Smooth muscle cell (in vitro differentiated cells): ENCODE measurements around the gene SCLY. TPM values are rescaled to one million over a fixed set of nuclear protein-coding genes. Genes with fewer than 3 reads are reported as not detected.

ENCODE experiments used
- DNase-seq: peaks from one replicate; lab custom pipeline; 2025; ENCODE audit not compliant: unreplicated experiment; lab: John Stamatoyannopoulos, UW
- H2AFZ ChIP-seq: fragments of 200-600 bp; sonication (generic); 2 replicates; pipeline ENCODE4 v1.6.0; 2016; ENCODE audit warnings: antibody characterized with exemption, low read depth, mild to moderate bottlenecking
- H3F3A ChIP-seq: fragments of 200-600 bp; sonication (generic); 2 replicates; pipeline ENCODE4 v1.6.0; 2017; ENCODE audit warnings: antibody characterized with exemption, low read depth
- H3K27ac ChIP-seq: fragments of 200-600 bp; sonication (generic); 2 replicates; pipeline ENCODE4 v1.5.1; 2016; ENCODE audit warnings: low read depth, mild to moderate bottlenecking
- H3K27me3 ChIP-seq: fragments of 200-600 bp; sonication (generic); 2 replicates; pipeline ENCODE4 v1.6.1; 2016; ENCODE audit warnings: low read depth, mild to moderate bottlenecking
- H3K36me3 ChIP-seq: fragments of 200-600 bp; sonication (generic); 2 replicates; pipeline ENCODE4 v1.5.1; 2016; ENCODE audit warnings: low read depth
- H3K4me1 ChIP-seq: fragments of 200-600 bp; sonication (generic); 2 replicates; pipeline ENCODE4 v1.5.1; 2016; ENCODE audit warnings: low read depth
- H3K4me2 ChIP-seq: fragments of 200-600 bp; sonication (generic); 2 replicates; pipeline ENCODE4 v1.6.0; 2016; ENCODE audit warnings: mild to moderate bottlenecking
- H3K4me3 ChIP-seq: fragments of 200-600 bp; sonication (generic); 2 replicates; pipeline ENCODE4 v1.5.1; 2016; ENCODE audit warnings: mild to moderate bottlenecking
- H3K79me2 ChIP-seq: fragments of 200-600 bp; sonication (generic); 2 replicates; pipeline ENCODE4 v1.6.0; 2016; ENCODE audit warnings: low read depth, mild to moderate bottlenecking
- H3K9ac ChIP-seq: fragments of 200-600 bp; sonication (generic); 2 replicates; pipeline ENCODE4 v1.6.0; 2016; ENCODE audit warnings: low read depth
- H3K9me3 ChIP-seq: fragments of 200-600 bp; sonication (generic); replicated peaks from 2 replicates; pipeline ENCODE4 v1.5.1; 2016; ENCODE audit warnings: low read depth
- H4K20me1 ChIP-seq: fragments of 200-600 bp; sonication (generic); 2 replicates; pipeline ENCODE4 v1.6.0; 2016; ENCODE audit warnings: low read depth
- CTCF ChIP-seq: fragments of 200-600 bp; sonication (generic); IDR thresholded peaks from 2 replicates; pipeline ENCODE4 v1.5.1; 2017; ENCODE audit warnings: borderline replicate concordance, mild to moderate bottlenecking, antibody characterized with exemption; ENCODE audit not compliant: insufficient read depth, poor library complexity, severe bottlenecking
- WGBS: methylation state at CpG from one replicate; pipeline ENCODE4 v1.1.7; 2016; ENCODE audit warnings: low lambda C conversion rate; 5-methylcytosine and 5-hydroxymethylcytosine counted together
- polyA plus RNA-seq: library from polyadenylated mRNA; unstranded; fragments of >200 nt; fragmentation: Nextera tagmentation; extraction: Ambion mirVana; gene quantifications from 2 replicates; pipeline ENCODE4 v1.2.1, GENCODE V29; 2016
- small RNA-seq: library from RNA; depleted of rRNA; stranded (forward); fragments of <200 nt; gene quantifications from one replicate; pipeline ENCODE3, GENCODE V24; 2014
- total RNA-seq: library from RNA; depleted of rRNA; stranded (reverse); fragments of >200 nt; gene quantifications from 2 replicates; pipeline ENCODE4 v1.2.3, GENCODE V29; 2014

The SCLY gene
- total and polyA plus RNA-seq, 2 experiments from 2014 or later: 7.6 to 12.9 TPM

GRCh38 chr2:238148981-238149380, 88.2 kb downstream of the SCLY start:
- no peak overlapping the region for H3K9ac ChIP-seq
- H2AFZ ChIP-seq: no peak overlapping the region
- H3K4me3 ChIP-seq: no peak overlapping the region
- 95% methylated on average over 13 of the region's 15 CpGs for WGBS
- H3K27ac ChIP-seq: no peak overlapping the region
- H4K20me1 ChIP-seq: no peaks in the 10 kb centered on the region
- no peaks in the 10 kb centered on the region for H3F3A ChIP-seq
- H3K9me3 ChIP-seq: no peaks in the 10 kb centered on the region
- TF ChIP-seq CTCF: no peak
- H3K27me3 ChIP-seq: no peaks in the 10 kb centered on the region
- no peak overlapping the region for H3K4me2 ChIP-seq
- H3K36me3 ChIP-seq: no peaks in the 10 kb centered on the region
- H3K79me2 ChIP-seq: no peaks in the 10 kb centered on the region
- no peaks in the 10 kb centered on the region for H3K4me1 ChIP-seq
- DNase-seq: no peak

Small RNAs within 50 kb of the gene (small RNA-seq; reads per million reads assigned to genes)
- gene RNU6-1333P: not detected

Other genes with a start within 250 kb of the SCLY start
- gene RAMP1, start 201.4 kb upstream of the SCLY start, total RNA-seq: 11.1 and 24.0 TPM in 2 replicates
- 70.8 and 72.0 TPM in 2 replicates for gene RAMP1, start 201.4 kb upstream of the SCLY start, polyA plus RNA-seq
- gene UBE2F, start 94.0 kb upstream of the SCLY start, total RNA-seq: 52.1 and 94.8 TPM in 2 replicates
- gene UBE2F, start 94.0 kb upstream of the SCLY start, polyA plus RNA-seq: 52.5 and 59.1 TPM in 2 replicates
- 0.04 and 0.31 TPM in 2 replicates for gene ESPNL, start 39.3 kb downstream of the SCLY start, total RNA-seq
- 0.71 TPM in 1 of 2 replicates, not detected in the other for gene ESPNL, start 39.3 kb downstream of the SCLY start, polyA plus RNA-seq
- 0.31 and 0.36 TPM in 2 replicates for gene KLHL30, start 77.7 kb downstream of the SCLY start, total RNA-seq
- 0.17 TPM in 1 of 2 replicates, not detected in the other for gene KLHL30, start 77.7 kb downstream of the SCLY start, polyA plus RNA-seq
- 0.13 TPM in 1 of 2 replicates, not detected in the other for gene ERFE, start 98.0 kb downstream of the SCLY start, total RNA-seq
- 0.86 and 2.4 TPM in 2 replicates for gene ERFE, start 98.0 kb downstream of the SCLY start, polyA plus RNA-seq
- gene ILKAP, start 142.7 kb downstream of the SCLY start, total RNA-seq: 11.0 and 12.0 TPM in 2 replicates
- gene ILKAP, start 142.7 kb downstream of the SCLY start, polyA plus RNA-seq: 21.9 and 23.3 TPM in 2 replicates
- 0.81 TPM in 1 of 2 replicates, not detected in the other for gene HES6, start 179.0 kb downstream of the SCLY start, total RNA-seq
- 2.7 and 6.4 TPM in 2 replicates for gene HES6, start 179.0 kb downstream of the SCLY start, polyA plus RNA-seq
- gene PER2, start 227.6 kb downstream of the SCLY start, total RNA-seq: 5.0 and 9.7 TPM in 2 replicates
- 3.5 and 7.9 TPM in 2 replicates for gene PER2, start 227.6 kb downstream of the SCLY start, polyA plus RNA-seq